GM18861 (cell line): ENCODE results near the gene CUL9.

Experiments used
- ATAC-seq: cut with Tn5 transposase; IDR thresholded peaks from one replicate; pipeline ENCODE4 v1.9.1; 2021; ENCODE audit not compliant: unreplicated experiment

Gene CUL9

DNA sequence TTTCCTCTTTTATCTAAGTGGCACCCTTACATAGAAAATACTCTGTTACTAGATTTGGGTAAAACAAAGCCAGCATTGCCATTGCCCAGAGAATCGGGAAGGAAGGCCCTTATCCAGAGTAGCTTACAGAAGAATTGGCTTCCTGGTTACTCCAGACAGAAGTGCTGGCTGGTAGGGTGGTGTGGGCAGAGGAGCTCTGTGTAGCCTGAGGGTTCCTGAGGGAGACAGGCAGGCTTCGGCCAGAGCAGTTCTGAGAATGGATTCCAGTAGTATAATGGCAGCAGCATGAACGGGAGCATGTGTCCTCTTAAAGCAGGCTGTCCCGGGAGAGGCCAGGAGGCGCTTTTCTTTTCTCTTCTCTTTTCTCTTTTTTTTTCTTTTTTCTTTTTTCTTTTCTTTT lies 11.9 kb downstream of the CUL9 start:
- ATAC-seq, result no peak

DNA sequence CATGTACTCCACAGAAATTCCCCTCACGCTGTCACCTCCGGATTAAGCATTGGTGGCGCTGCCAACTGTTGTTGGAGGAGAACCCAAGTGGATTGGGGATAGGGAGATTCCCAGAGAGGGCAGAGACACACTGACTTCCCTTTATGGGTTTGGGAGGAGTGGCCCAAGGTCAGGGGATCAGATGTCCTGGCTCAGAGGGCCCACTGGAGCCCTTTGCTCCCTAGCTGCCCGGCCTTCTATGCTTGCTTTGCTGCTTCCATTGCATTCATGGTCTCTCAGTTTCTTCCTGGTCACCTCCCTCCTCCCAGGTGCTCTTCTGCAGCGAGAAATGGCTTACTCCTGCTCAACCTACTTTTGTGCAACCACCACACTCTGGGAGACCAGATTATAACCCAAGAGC lies 14.3 kb downstream of the CUL9 start:
- no peak for ATAC-seq

DNA sequence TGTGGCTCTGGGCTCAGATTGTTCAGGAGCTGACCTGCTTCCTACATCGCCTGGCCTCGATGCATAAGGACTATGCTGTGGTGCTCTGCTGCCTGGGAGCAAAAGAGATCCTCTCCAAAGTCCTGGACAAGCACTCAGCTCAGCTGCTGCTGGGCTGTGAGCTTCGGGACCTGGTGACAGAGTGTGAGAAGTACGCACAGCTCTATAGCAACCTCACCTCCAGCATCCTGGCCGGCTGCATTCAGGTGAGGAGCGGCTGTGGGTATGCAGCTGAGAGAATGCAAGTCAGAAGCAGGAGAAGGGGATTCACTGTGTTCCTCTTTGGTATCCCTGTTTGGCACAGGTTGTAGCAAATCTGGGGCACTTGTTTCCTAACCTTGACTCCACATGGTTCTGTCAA lies 17.9 kb downstream of the CUL9 start:
- no peak for ATAC-seq

DNA sequence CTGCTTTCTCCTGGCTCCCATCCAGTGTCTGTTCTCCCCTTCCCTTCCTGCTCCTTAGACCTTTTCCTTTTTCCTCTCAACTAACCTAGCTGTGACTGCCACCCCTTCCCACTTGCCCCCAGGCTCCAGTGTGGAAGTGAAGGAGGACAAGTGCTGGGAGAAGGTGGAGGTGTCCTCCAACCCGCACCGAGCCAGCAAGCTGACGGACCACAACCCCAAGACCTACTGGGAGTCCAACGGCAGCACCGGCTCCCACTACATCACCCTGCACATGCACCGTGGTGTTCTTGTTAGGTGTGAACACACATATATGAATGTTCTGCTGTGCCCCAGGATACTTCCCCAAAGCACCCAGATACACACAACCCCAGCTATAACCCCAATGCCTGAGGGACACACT lies 18.5 kb downstream of the CUL9 start:
- ATAC-seq, result no peak

DNA sequence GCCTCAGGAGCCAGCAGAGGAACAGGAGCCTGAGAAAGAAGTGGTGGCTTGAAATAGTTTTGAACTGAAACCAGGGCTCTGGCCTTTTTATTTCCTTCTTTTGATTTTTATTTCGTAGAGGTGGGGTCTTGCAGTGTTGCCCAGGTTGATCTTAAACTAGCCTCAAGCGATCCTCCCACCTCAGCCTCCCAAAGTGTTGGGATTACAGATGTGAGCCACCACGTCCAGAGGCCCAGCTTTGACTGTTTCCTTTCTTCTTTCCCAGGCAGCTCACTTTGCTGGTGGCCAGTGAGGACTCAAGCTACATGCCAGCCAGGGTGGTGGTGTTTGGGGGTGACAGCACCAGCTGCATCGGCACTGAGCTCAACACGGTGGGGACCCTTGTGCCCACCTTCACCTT lies 20.5 kb downstream of the CUL9 start:
- ATAC-seq, result no peak

DNA sequence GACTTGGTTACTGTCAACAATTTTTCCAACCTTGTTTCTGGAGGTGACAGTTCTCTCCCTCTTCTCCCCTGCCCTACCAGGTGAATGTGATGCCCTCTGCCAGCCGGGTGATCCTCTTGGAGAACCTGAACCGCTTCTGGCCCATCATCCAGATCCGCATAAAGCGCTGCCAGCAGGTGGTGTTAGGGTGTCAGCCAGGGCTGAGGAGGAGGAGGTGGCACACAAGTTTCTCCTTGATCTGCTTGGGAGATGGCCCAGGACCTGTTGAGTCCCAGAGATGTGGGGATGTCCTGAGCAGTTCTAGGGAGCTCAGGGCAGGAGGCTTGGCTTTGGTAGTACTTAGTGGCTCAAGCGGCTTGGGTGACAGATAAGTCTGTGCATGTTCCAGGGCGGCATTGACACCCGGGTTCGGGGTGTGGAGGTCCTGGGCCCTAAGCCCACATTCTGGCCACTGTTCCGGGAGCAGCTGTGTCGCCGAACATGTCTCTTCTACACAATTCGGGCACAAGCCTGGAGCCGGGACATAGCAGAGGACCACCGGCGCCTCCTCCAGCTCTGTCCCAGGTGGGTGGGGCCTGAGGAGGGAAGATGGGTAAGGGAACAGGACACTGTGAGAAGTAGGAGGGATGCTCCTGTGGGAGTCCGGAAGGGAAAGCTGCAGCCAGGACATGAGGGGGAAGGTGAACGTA lies 21.2 kb downstream of the CUL9 start:
- no peak for ATAC-seq

DNA sequence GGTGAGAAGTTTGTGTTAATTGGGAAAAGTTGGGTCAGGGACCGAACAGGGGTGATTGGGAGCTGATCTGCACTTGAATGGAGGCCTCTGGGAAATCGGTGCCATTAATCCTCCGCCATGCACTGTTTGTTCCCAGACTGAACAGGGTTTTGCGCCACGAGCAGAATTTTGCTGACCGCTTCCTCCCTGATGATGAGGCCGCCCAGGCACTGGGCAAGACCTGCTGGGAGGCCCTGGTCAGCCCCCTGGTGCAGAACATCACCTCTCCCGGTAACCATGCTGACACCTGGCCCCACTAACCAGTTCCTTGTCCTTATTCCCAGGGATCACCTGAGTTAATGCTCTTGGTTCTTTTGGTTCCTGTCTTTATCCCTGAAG lies 21.7 kb downstream of the CUL9 start:
- no peak for ATAC-seq

DNA sequence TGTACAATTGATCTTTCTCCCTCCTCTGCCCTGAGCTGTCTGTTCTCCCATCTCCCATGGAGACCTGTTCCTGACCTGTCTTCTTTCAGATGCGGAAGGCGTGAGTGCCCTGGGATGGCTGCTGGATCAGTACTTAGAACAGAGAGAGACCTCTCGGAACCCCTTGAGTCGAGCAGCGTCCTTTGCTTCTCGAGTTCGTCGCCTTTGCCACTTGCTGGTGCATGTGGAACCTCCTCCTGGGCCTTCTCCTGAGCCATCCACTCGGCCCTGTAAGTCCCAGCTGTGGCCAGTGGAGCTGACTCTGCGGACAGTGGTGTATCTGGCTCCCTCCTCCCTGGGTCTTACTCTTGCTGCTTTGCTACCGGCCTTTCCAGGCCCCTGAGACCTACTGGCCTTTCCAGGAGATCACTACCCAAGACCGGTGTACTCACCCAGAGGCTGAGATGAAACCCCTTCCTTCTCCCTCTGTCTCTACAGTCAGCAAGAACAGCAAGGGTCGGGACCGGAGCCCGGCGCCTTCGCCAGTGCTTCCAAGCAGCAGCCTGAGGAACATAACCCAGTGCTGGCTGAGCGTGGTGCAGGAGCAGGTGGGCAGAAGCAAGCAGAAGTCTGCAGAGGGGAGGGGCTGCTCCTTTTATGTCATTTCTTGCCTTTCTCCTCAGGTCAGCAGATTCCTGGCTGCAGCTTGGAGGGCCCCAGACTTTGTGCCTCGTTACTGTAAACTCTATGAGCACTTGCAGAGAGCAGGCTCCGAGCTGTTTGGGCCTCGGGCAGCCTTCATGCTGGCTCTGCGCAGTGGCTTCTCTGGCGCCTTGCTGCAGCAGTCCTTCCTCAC lies 22.5 kb downstream of the CUL9 start:
- no peak for ATAC-seq

DNA sequence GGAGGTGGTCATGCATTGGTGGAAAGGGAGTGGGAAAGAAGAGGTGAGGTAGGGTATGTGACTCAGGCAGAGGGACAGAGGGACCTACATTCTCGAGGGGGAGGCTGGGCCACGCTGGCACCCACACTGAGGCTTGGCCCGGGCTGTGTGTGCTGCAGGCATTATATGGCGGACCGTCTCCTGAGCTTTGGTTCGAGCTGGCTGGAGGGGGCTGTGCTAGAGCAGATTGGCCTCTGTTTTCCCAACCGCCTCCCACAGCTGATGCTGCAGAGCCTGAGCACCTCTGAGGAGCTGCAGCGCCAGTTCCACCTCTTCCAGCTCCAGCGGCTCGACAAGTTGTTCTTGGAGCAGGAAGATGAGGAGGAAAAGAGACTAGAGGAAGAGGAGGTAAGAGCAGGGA lies 23.9 kb downstream of the CUL9 start:
- no peak for ATAC-seq

DNA sequence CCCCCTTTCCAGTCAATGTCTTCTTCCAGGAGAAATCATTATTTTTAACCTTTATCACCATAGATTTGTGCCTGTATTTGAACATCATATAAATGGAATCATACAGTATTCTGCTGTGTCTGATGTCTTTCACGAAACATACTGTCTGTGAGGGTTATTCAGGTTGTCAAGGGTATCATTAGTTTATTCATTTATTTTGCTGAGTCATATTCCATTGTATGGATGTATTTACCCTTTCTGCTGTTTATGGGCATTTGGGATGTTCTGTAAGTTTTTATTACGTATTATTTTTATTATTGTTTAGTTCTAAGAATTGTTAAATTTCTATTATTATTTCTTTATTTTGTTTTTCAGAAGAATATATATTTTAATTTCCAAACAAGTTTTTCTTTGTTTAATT lies 25.3 kb downstream of the CUL9 start:
- no peak for ATAC-seq

DNA sequence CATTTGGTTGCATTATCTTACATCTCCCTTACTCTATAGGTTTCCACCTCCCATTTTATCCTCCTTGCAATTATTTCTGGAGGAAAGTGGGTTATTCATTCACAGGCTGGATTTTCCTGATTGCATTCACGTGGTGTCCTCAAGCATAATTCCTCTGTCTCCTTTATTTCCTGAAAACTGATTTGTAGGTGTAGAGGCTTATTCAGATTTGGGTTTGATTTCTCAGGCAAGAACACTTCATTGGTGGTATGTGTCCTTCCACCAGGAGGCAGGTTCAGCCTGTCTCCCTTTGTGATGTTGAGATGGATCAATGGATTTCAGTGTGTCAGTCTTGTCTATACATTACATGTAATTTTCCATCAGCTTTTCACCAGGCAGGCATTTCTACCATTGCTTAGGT lies 30.0 kb downstream of the CUL9 start:
- no peak for ATAC-seq

DNA sequence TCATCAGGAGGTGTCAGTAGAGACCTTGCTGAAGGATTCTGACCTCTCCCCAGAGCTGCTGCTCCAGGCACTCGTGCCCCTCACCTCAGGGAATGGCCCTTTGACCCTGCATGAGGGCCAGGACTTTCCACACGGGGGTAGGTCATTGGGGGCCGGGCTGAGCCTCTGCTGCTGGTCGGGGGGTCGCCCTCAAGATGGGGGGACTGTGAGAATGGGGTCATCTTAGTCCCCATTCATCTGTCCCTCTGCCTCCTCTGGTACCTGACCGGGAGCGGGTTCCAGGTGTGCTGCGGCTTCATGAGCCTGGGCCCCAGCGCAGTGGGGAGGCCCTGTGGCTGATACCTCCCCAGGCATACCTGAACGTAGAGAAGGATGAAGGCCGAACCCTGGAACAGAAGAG lies 31.4 kb downstream of the CUL9 start:
- no peak for ATAC-seq

DNA sequence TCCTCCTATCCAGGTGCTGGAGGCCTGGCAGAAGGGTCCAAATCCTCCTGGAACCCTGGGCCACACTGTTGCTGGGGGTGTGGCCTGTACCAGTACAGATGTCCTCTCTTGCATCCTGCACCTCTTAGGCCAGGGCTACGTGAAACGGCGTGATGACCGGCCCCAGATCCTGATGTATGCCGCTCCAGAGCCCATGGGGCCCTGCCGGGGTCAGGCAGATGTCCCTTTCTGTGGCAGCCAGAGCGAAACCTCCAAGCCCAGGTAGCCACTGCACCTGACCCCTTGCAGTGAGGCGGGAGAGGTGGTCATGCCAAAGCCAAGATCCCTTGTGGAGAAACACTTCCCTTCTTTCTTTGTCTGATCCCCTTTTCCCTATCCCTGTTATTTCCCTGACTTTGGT lies 33.1 kb downstream of the CUL9 start:
- ATAC-seq, result no peak

DNA sequence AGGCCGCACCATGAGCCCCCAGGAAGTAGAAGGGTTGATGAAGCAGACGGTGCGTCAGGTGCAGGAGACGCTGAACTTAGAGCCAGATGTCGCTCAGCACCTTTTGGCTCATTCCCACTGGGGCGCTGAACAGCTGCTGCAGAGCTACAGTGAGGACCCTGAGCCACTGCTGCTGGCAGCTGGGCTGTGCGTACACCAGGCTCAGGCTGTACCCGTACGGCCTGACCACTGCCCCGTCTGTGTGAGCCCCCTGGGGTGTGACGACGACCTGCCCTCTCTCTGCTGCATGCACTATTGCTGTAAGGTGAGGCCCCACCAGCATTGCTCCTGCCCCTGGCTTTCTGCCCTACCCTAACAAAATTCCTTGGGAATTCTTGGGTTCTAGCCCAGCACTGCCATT lies 34.2 kb downstream of the CUL9 start:
- ATAC-seq, result no peak

DNA sequence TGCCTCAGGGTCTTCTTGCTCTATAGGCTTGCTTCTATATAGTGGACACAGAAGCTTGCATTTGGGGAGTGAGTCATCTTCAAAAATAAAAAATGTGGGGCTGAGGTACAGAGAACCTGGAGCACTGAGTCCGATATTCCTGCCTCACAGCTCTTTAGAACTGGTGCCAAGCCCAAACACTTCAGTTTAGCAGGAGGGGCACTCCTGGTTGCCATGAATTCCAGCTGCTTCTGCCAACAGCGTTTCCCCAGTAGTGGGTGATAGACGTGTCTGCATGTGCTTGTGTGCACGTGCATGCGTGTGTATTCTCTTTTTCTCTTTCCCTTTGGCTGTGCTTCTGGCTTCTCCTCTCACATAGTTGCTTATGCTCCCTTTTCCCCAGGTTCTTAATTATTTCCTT lies 35.4 kb downstream of the CUL9 start:
- ATAC-seq, result no peak

DNA sequence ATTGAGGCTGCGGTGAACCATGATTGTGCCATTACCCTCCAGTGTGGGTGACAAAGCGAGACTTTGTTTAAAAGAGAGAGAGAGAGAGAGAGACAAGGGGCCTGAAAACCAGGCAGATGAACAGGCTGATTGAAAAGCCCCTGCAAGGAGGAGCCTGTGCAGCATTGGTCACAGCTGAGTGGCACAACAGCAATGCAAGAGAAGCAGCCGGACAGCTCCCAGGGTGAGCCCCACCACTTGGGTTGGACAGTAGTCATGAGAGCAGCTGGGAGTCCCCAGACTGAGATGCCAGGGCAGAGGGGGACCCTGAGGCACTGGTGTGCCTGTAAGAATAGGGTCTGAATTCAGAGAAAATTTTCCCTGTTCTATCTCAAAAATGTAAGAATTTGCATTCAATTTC lies 37.1 kb downstream of the CUL9 start:
- ATAC-seq, result no peak

DNA sequence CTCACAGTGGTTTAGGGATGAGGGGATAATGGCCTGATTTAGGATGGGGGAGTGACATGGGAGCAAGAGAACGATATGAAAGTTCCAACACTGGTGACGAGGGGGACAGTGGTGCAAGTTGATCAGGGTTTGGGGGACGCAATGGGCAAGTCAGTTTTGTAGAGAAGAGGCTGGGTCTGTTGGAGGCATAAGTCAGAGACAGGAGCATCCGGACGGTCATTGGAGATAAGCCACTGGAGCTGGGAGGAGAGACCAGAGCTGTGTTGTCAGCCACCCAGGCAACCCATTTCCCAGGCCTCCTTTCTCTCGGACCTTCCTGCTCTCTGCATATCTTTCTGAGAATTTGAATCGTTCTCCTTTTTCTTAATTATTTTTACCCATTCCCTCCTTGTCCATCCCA lies 37.8 kb downstream of the CUL9 start:
- no peak for ATAC-seq

DNA sequence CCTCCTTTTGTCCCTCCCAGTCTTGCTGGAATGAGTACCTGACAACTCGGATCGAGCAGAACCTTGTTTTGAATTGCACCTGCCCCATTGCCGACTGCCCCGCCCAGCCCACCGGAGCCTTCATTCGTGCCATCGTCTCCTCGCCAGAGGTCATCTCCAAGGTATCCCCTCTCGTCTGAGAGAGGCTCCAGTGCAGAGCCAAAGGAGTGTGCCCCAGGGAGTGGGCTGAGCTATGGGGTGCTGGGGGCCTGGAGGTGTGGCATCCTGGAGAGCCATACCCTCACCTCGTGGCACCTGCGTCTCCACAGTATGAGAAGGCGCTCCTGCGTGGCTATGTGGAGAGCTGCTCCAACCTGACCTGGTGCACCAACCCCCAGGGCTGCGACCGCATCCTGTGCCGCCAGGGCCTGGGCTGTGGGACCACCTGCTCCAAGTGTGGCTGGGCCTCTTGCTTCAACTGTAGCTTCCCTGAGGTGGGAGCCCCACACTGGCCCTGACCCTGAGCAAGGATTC lies 38.5 kb downstream of the CUL9 start:
- no peak for ATAC-seq

DNA sequence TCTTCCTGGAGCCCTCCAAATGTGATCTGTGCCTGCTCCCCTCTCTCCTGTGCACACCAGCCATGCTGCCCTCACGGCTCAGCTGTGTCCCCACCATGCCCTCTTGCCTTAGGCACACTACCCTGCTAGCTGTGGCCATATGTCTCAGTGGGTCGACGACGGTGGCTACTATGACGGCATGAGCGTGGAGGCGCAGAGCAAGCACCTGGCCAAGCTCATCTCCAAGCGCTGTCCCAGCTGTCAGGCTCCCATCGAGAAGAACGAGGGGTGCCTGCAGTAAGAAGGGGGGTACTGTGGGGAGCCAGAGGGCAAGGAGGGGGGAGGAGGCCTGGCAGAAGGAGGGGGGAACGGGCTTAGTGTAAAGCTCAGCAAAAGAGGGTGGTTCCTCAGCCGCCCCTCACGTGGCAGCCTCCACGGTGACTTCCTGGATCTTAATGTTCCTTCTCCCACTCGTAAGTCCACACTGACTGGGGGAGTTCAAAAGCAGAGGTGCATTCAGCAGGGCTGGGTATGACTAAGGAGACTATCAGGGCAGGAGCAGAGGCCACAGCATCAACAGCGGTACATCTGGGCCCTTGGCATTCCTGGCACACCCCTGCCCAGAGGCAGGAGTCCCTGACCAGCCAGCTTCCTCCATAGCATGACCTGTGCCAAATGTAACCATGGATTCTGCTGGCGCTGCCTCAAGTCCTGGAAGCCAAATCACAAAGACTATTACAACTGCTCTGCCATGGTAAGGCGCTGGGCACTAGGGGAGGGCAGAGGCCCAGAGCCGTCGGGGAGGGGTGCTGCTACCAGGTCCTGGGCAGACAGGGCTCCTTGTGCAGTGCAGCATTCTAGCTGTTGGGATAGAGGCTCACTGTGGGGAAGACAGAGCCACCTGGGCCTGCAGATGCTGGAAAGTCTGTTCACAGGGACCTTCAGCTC lies 39.3 kb downstream of the CUL9 start:
- ATAC-seq, result no peak

DNA sequence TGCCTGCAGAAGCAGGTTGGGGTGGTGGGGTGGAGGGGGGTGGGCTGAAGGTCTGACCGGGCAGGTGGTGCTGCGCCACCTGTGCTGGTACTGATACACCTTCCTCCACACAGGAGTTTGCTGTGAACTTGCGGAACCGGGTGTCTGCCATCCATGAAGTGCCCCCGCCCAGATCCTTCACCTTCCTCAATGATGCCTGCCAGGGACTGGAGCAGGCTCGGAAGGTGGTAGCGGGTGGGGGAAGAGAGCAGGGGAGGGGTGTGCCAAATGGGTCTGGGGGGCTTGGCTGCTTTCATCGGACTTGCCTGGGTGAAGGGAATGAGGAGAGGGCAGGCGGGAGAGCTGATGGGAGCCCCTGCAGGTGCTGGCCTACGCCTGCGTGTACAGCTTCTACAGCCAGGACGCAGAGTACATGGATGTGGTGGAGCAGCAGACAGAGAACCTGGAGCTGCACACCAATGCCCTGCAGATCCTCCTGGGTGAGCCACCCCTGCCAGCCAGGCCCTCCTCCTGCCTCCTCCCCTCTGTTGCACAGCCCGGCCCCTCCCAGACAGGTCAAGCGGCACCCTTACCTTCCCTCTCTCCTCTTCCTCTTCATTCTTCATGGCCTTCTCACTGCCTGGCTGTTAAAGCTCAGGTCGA lies 40.5 kb downstream of the CUL9 start:
- no peak for ATAC-seq

DNA sequence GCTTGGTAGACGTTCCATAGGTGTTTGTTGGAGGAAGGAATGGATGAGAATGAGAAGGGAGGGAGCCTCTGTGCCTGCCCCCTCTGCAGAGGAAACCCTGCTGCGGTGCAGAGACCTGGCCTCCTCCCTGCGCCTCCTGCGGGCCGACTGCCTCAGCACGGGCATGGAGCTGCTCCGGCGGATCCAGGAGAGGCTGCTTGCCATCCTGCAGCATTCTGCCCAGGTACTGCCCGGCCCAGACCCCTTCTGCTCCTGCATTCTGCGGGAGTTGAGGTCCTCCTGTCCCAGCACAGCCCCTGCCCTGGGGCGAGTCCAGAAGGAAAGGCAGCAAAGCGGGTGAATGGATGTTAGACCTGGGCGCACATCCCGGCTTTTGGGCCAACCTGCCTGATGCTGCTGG lies 41.2 kb downstream of the CUL9 start:
- no peak for ATAC-seq
